D341Med (cell line): ENCODE results near the gene POLE2.
"Not testable (repeated sequence)": the region's sequence is repeated elsewhere in the genome, so short reads cannot be mapped to it uniquely, and the experiment has no call there.

Experiments
- DNase-seq: peaks from one replicate; pipeline ENCODE4 v3.0.0; 2012; ENCODE audit warnings: low spot score

Gene POLE2

GRCh38 chr14:49687942-49688700 is at the start of gene POLE2:
POLE2 (minus strand) TSS chr14:49688214; CDS start chr14:49688203, 11 bp downstream.
- DNase-seq = peak; percentile 96

- not testable (repeated sequence) for DNase-seq
Measured at GRCh38 chr14:49735669-49736068, 47.7 kb upstream of the POLE2 start.

GRCh38 chr14:49733836-49734235 is 45.8 kb upstream of the POLE2 start:
- no peak for DNase-seq

- no peak for DNase-seq
Measured at GRCh38 chr14:49732896-49733295, 44.9 kb upstream of the POLE2 start.

GRCh38 chr14:49727171-49727570 is 39.2 kb upstream of the POLE2 start:
- DNase-seq = no peak

GRCh38 chr14:49721733-49722435 is 33.9 kb upstream of the POLE2 start:
- DNase-seq = not testable (repeated sequence)

- DNase-seq = no peak
Measured at GRCh38 chr14:49720744-49721143, 32.7 kb upstream of the POLE2 start.

- not testable (repeated sequence) for DNase-seq
Measured at GRCh38 chr14:49710993-49711392, 23.0 kb upstream of the POLE2 start.

- DNase-seq = not testable (repeated sequence)
Measured at GRCh38 chr14:49704471-49704870, 16.5 kb upstream of the POLE2 start.

GRCh38 chr14:49703965-49704364 is 16.0 kb upstream of the POLE2 start:
- no peak for DNase-seq

- DNase-seq = no peak
Measured at GRCh38 chr14:49702725-49703124, 14.7 kb upstream of the POLE2 start.

GRCh38 chr14:49693735-49694124 is 5.7 kb upstream of the POLE2 start:
- DNase-seq = not testable (repeated sequence)

GRCh38 chr14:49692811-49693734 is 5.1 kb upstream of the POLE2 start, which contains the start of gene KLHDC1:
KLHDC1 (plus strand) TSS chr14:49693120; CDS start chr14:49693195, 75 bp downstream.
- DNase-seq = no peak

GRCh38 chr14:49692193-49692757 is 4.3 kb upstream of the POLE2 start:
- DNase-seq = no peak

- DNase-seq = no peak
Measured at GRCh38 chr14:49691031-49691430, 3.0 kb upstream of the POLE2 start.

- no peak for DNase-seq
Measured at GRCh38 chr14:49688701-49689030, 652 bp upstream of the POLE2 start.

GRCh38 chr14:49686425-49686824 is 1.6 kb downstream of the POLE2 start:
- DNase-seq = no peak

- no peak for DNase-seq
Measured at GRCh38 chr14:49679271-49679670, 8.7 kb downstream of the POLE2 start.

GRCh38 chr14:49677643-49678042 is 10.4 kb downstream of the POLE2 start:
- DNase-seq = no peak

- DNase-seq = no peak
Measured at GRCh38 chr14:49673586-49673985, 14.4 kb downstream of the POLE2 start.

GRCh38 chr14:49670475-49670874 is 17.5 kb downstream of the POLE2 start:
- DNase-seq = no peak
